NCI-H1417 (cell line): ENCODE measurements around the gene SMPD1.

Experiments used
- DNase-seq, 3 experiments: peaks; one replicate each; lab custom pipeline; 2025; lab: John Stamatoyannopoulos, UW

Gene SMPD1

DNA sequence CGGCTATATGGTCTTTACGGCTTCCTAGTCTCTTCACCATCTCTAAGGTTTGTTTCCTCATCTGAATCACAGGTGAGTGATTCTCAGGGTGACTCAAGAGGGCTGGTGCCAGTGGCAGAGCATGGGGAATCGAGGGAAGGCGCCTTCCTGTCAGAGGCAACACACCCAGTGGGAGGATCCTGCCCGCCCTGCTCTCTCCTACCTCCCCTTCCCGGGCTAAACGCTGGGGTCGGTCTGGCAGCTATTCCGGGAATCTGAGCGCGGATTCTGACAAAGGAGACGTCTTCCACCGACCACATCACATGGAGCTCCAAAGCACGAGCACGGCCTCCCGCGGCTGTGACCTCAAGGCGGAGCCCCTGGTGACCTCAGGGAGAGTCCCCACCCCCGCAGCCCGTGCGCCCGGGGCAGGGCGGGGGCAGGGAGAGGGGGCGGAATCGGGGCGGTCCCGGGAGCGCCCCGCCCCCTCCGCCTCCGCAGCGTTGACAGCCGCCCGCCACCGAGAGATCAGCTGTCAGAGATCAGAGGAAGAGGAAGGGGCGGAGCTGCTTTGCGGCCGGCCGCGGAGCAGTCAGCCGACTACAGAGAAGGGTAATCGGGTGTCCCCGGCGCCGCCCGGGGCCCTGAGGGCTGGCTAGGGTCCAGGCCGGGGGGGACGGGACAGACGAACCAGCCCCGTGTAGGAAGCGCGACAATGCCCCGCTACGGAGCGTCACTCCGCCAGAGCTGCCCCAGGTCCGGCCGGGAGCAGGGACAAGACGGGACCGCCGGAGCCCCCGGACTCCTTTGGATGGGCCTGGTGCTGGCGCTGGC lies at the start of gene SMPD1:
TSS of gene SMPD1 (plus strand) at position 570 of the 813 bp plus-strand sequence. CDS start at position 695, 125 bp downstream.
- DNase-seq = peak; percentile 88 to 93 (median 90)

DNA sequence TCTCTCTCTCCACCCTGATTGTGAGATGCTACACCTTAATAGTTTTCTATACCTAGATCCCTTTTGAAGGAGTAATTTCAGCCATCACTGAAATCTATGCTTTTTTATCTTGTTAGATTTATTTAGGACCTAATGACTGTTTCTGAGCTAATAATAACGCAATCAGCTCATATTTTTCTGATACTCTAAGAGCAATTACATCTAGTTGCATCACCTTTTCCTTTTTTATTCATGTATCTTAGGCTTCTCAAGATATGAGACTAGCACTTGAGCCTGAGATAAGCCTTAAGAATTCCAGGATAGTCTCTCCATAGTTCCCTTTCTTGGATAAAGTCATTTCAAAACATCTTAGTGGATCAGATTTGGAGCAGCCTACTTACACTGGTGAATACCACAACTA lies 44.9 kb upstream of the SMPD1 start:
- no peak for DNase-seq

DNA sequence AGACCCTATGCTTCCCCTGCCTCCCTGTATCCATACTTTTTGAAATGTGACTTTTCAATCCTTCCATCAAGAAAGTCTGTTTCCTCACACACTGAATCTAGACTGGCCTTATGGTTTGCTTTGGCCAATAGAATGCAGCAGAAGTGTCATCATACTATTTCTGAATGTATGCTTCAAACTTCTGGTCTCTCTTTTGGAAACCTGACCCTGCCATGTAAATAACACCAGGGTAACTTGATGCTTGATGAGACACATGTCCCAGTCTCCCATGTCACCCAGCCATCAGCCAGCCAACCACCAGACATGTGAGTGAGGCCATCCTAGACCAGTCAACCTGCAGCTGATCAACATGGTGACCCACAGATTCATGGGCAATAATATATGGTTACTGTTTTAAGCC lies 40.2 kb upstream of the SMPD1 start:
- no peak for DNase-seq

DNA sequence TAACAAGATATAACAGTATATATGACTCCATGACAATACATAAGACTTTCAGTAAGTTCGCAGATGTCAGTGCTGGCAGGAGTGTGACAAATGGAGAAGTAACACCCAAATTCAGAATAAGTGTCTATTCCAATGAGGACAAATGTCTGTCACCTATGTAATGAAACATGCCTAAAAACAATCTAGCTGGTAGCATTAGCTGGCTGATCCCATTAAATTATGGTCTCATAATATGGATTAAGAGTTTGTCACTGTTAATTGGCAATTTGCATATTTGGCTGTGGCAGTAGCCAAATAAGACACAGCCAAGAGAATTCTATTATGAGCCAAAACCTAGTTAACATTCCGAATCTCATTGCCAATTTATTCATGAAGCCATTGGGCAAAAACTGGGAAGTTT lies 39.8 kb upstream of the SMPD1 start:
- no peak for DNase-seq

DNA sequence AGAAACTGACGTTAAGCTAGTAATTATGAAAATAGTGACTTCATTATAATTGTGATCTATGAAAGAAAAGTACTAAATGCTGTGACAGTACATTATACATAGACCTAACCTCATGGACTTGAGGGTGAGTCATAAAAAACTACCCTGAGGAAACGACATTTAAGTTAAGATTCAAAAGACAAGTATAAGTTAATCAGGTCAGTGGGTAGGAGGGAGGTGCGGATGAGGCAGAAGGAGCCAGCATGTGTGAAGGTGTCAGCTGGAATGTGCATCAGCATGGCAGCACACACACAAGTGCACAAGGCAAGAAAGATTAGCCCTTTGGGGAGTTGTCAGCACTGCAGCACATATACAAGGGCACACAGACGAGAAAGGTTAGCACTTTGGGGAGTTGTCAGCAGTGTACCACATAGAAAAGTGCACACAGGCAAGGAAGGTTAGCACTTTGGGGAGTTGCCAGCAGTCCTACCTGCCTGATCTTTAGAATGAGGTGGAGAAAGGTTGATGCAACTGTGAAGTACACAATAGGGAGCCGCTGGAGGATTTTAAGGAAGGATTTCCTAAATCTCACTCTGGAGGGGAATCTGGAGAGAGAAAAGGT lies 38.4 kb upstream of the SMPD1 start:
- no peak for DNase-seq

DNA sequence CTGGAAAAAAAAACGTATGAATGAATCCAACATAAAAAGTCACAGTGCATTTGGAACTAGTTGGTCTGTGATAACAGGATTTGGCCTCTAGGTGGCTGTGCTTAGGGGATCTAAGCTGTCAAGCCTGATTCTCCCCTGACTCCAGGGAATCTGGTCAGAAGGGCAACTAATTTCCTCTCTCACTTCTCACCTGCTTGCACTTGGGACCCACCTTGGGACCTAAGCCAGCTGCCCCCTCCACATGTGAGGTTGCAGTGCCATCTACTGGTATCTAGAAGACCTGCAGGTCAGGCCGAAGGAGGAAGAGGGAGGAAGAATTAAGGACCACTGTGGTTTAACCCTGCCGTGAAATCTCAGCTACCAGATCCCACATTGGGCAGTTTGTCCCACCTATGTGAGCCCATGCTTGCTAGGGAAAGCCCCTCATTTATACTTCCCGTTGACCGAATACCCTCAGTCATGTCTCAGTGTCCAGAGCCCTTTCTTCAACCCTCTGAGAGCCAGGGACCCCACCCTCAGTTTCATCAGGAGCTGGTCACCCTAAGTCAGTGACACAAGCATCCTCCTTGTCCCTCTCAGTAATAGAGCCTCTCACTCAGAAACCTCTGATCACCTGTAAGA lies 36.8 kb upstream of the SMPD1 start:
- DNase-seq = peak; percentile 63 to 92 (median 67)

DNA sequence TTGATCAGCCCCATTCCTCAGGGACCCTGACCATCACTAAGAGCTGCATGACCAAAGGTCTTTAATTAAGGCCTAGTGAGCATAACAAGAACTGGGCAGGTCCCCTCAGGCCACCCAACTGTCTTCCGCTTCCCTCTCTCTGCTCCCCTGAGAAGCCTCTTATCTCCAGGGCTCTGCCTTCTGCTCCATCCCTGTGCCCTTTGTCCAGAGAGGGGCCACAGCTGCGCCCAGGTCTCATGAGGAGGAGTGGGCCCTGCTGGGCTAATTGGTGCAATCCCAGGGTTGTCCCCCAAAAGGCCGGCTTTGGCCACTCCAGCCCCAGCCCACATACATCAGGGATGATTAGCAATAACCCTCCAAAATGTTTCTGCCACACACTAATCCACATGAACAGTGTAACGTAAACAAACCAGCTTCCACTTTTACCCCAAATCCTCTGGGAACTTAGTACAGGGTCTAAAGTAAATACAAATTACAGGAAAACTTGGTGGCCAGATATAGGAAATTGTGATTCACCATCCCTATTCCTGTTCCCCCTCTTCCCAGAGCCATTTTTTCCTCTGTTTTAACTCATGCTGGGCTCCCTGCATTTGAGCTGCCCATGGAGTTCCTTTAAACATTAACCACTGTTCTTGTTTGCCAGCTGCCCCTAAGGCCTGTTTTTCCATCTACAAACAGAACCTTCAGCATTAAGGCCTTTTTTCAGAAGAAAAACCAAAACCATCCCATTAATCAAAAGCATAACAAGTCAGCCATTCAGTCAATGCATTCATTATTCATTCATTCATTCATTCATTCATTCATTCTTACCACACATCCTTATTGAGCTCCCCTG lies 35.4 kb upstream of the SMPD1 start:
- no peak for DNase-seq

DNA sequence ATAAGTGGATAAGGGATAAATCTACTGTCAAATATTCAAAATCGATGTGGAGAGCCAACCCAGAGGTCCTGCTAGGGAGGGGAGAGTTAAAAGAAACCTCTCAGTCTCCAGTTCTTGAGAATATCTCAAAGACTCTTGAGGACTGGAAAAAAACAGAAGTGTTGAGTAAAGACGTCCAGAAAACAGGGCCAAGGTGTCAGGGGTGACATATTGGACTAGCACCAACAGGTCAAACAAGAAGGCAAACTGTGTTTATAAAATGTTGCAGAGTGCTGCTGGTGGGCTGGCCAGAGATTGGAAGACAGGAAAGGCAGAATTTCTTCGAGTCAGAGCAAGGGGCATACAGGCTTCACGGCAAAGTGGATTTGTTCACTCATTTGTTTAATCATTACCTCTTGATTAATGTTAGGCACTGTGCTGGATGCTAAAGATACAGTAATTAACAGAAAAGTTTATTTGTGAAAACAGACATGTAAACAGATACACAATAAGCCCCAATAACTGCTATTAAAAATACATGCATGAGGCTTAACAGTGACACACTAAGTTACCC lies 33.7 kb upstream of the SMPD1 start:
- no peak for DNase-seq

DNA sequence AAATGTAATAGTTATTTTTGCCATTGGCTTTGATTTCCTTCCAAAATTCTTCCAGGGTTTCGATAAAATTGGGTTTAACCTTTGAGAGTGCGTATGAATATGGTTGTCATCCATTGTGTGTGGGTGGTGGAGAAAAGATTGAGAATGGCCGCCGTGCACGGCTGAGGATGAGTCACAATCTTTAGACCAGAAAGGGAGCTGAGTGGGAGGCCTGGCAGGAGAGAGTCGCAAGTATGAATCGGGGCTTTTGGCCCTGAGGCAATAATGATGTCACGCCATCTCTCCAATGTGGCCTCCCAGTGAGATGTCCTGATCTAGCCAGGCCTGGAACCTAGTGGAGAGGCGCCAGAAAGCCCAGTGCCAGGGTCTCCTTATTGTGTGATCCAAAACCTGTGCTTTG lies 33.1 kb upstream of the SMPD1 start:
- no peak for DNase-seq

DNA sequence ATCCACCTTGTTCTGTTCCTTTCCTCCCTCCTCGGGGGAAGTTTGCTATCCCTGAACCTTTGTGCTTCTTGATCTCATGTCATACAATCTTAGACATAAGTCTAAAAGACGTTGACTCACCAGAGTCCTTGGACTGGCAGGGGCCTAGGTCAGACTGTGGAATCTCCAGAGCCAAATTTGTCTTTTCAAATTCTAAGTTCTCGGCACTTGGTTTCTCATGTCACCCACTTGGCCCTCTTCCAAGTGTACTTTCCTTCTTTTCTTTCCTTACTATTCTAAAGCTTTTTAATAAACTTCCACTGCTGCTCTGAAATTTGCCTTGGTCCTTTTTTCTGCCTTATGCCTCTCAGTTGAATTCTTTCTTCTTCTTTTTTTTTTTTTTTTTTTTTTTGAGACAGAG lies 30.1 kb upstream of the SMPD1 start:
- DNase-seq = no peak

DNA sequence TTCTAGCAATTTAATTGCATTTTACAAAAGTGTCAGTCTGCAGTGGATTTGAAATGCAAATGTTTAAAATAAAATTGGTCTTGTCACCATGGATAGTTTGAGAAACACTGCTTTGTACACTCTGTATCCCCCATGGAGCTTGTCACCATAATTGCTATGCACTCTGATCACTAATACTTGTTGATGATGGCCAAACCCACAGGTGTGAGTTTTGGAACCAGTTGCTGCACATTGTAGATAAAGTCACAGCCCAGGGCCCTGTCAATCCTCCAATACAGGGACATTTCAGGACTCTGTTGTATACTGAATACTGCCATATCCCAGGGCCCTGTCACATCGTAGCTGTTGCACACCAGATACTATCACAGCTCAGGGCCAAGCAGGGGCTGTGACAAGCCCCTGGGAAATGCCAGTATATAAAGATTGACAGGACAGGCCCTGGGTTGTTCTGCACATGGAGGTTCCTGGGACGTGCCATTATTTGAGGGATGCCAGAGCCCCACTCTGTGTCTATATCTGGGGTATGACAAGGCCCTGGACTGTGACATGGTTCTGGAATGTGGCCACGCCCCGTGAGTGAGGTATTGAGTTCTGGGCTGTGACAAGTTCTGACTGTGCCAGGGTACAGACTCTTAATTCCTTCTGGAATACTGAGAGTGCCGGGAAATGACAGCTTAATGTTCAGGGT lies 27.9 kb upstream of the SMPD1 start:
- no peak for DNase-seq

DNA sequence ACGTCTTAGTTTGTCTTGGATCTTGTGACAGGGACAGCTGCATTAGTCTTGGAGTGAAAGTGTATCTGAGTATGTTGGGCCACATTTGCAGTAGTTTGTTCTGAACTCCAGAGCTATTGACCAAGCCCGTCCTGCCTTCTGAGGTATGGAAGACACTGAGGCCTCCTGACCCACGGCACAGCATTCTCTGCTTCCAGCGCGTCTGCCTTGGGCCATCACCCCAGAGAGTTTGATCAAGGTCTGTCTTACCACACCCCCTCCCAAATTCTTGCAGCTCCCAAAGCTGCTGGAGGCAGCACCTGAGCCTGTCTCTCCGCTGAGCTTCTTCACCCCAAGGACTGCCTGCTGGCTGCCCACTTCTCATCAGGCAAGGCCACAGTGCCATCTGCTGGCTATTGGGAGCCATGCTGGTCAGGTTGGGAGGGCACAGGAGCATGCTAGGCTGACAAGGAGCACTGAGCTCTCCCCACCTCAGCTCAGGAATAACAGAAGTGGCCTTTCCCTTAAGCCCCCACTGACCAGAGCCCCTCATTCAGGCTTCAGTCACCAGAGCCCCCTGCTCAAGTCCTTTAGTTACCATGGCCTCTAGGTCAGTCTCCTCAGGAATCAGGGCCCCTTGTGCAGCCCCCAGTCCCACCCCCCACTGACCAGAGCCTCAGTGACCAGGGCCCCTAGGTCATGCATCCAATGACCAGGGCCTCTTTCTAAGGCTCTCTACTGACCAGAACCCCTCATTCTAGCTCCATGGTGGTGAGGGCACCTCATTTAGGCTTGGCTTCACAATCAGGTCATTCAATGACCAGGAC lies 27.2 kb upstream of the SMPD1 start:
- DNase-seq = peak; percentile 46 to 73 (median 64)

DNA sequence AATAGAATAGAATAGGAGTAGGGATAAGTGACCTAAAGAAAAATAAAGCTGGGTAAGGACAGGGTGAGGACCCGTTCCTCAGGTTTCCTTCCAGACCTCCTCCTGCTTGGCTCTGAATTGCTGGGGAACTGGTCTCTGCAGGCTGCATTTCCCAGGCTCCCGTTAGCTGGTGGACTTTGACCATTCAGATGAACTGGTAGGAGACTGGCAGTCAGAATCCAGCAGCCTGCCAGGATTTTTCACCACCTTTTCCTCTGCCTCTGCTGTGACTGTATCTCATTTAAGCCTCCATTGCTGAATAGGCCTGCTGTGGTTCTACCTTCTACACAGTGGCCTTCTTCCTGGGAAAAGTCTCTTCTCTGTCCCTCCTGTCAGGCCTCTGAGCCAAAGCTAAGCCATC lies 24.6 kb upstream of the SMPD1 start:
- DNase-seq = no peak

DNA sequence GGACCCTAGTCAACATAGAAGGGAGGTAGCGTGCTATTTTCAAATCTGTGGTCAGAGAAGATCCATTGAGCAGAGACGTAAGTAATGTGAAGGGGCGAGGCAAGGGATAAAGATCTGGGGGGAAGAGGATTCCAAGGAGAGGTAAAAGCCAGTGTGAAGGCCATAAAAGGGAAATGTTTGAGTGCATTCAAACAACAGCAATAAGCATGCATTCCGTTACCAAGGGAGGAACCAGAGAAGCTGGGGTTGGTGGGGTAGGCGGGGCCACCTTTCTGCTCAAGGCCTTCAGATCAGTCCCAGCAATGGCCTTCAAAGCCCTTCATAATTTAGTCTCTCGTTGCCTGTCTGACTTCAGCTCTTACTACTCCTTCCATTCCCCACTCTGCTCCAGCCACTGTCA lies 18.4 kb upstream of the SMPD1 start:
- DNase-seq = no peak

DNA sequence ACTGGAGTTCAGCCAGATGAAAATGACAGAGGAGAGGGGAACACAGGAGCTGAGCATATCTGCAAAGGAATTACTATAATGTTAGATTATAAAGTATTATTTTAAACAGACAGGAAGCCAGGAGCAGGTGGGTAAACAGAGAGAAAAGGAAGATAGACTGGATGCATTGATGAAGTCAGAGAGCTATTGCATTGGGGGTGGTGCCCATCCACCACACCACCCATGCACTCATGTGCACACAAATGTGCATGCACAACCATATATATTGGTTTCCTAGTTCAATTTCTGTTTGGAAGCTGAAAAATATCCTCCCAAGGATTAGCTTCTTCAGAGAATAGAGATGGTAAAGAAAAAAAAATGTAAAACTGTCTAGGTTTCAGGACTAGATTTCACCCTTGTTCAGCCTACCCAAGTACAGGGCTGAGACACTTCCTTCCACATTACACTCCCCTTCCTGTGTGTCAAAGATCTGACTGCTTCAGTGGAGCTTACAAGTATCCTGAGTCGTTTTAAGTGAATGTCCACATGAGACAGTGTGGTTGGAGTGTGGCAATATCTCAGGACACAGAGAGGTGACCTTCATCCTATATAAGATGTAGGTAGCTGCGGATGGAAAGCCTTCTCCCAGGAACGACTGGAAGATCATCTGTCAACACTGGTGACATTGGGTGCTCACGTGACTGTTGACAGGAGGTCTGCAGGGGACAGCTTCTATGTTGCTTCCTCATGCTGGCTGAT lies 12.2 kb upstream of the SMPD1 start:
- peak in 1 of 3 experiments; percentile 28 for DNase-seq

DNA sequence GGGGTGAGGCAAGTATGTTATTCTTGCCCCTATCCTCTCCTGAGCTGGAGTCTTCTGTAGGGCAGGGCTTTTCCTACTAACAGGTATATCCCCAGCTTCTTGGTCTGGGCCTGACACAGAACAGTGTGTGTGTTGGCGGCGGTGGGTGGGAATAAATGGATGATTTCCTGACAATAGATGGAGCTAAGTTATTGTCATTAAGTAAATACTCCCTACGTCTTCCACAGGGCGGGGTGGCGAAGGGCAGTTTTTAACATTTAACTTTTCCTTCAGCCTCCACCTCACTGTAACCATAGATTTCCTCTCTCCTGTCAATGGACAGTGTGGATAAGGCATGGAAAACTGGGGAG lies 11.7 kb upstream of the SMPD1 start:
- no peak for DNase-seq

DNA sequence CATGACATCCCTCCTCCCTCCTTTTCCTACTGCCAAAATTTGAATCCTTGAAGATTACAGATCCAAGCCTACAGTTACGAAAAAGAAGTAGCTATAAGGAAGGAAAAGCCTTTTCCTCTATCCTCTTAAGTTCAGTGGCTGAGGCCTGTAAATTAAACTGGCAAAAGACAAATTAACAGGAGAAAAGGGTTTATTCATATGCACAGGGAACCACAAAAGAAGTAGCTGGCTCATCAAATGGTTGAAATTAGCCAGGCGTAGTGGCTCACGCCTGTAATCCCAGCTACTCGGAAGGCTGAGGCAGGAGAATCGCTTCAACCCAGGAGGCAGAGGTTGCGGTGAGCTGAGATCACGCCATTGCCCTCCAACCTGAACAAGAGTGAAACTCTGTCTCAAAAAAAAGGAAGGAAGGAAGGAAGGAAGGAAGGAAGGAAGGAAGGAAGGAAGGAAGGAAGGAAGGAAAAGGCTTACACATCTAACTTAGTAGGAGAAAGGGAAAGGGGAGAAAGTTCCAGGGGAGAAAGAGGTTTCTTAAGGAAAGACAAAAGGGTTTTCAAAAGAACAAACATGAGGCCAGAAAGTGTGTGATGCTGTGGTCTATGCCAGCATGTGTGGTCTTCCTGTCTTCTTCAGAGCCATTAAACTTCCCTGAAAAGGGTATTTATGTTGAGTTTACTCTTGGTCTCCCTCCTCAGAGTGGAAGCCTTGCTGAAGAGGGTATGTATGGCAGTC lies 5.1 kb upstream of the SMPD1 start:
- no peak for DNase-seq

DNA sequence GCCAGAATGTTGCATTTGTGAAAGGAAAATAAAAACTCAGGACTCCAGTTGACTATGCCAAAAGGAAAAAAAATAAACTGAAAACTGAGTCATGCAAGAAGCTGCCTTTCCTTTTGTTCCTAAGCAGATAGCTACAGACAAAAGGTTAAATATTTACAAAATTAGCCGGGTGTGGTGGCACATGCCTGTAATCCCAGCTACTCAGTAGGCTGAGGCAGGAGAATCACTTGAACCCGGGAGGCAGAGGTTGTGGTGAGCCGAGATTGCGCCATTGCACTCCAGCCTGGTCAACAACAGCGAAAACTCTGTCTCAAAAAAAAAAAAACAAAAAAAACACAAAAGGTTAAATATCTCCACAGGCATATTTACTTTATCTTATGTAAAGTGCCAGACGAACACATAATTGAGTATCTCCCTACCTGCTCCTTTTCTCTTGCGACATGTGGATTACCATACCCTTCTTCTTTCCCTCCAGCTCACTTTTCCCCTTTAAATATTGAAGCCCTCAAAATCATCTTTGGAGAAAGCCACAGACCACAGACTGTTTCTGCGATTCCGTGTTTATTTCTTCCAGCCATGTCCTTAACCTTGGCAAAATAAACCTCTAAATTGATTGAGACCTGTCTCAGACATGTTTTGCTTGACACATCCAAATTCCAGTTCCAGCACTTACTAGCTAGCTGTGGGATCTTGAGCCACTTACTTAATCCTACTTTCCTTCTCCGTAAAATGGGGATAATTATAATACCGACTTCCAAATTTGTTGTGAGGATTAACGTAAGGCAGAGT lies 2.3 kb upstream of the SMPD1 start:
- no peak for DNase-seq
